HCT116 (cell line): ENCODE measurements around the gene MICALL1.

Experiments used
- CTCF ChIP-seq, 3 experiments: fragments of 200-600 bp in 1 of 3; sonication (generic) in 1 of 3; IDR thresholded peaks in 2 of 3; conservative IDR thresholded peaks in 1 of 3; 2 replicates each; pipeline ENCODE4 v1.5.1; 2012 to 2017; ENCODE audit warnings: low read depth in 2 of 3, low read length in 2 of 3, antibody characterized with exemption in 1 of 3, borderline replicate concordance in 1 of 3, control low read depth in 1 of 3, mild to moderate bottlenecking in 1 of 3, mixed read lengths in 1 of 3, mixed run types in 1 of 3, moderate library complexity in 1 of 3; ENCODE audit not compliant: insufficient read depth in 1 of 3
- ELF1 ChIP-seq: IDR thresholded peaks from 2 replicates; pipeline ENCODE4 v1.6.1; 2012; ENCODE audit warnings: low read depth, borderline replicate concordance
- EZH2phosphoT487 ChIP-seq: fragments of 200-600 bp; IDR thresholded peaks from 2 replicates; pipeline ENCODE4 v1.6.1; 2018; ENCODE audit warnings: antibody characterized with exemption, borderline replicate concordance
- POLR2A ChIP-seq: IDR thresholded peaks from 2 replicates; pipeline ENCODE4 v1.7.0; 2011; ENCODE audit warnings: borderline replicate concordance; ENCODE audit not compliant: insufficient read depth, insufficient read length; ENCODE audit errors: extremely low read depth
- POLR2AphosphoS5 ChIP-seq: IDR thresholded peaks from 2 replicates; pipeline ENCODE4 v1.6.1; 2011; ENCODE audit warnings: mild to moderate bottlenecking, low read depth, low read length, moderate library complexity
- RAD21 ChIP-seq: IDR thresholded peaks from 2 replicates; pipeline ENCODE4 v1.6.1; 2012; ENCODE audit warnings: low read depth, mild to moderate bottlenecking
- REST ChIP-seq: IDR thresholded peaks from 2 replicates; pipeline ENCODE4 v1.6.1; 2012; ENCODE audit warnings: low read depth
- SRF ChIP-seq: IDR thresholded peaks from 2 replicates; pipeline ENCODE4 v1.6.1; 2012; ENCODE audit warnings: low read depth
- ZBTB33 ChIP-seq: IDR thresholded peaks from 2 replicates; pipeline ENCODE4 v1.6.1; 2011; ENCODE audit warnings: mild to moderate bottlenecking, low read length, moderate library complexity; ENCODE audit not compliant: insufficient replicate concordance; ENCODE audit errors: extremely low read depth
- ZFX ChIP-seq: fragments of 450-650 bp; IDR thresholded peaks from 2 replicates; pipeline ENCODE4 v1.6.1; 2017

GRCh38 chr22:37927637-37927936, 21.5 kb downstream of the MICALL1 start:
- TF ChIP-seq CTCF (IDR thresholded peaks at IDR 0.05 in 2 of 3, conservative IDR thresholded peaks at IDR 0.05 in 1 of 3; ENCODE audit: borderline replicate concordance in 1 of 3, insufficient read depth in 1 of 3, low read depth in 2 of 3, low read length in 2 of 3) (no peak), REST (no peak), EZH2phosphoT487 (no peak), POLR2A (no peak), ELF1 (no peak), RAD21 (no peak), SRF (no peak), ZFX (no peak), ZBTB33 (no peak), POLR2AphosphoS5 (no peak)
